Fibroblast of pulmonary artery (primary cell): Measurements from ENCODE around the gene PCSK9.

ENCODE experiments used
- DNase-seq: peaks from one replicate; pipeline ENCODE4 v3.0.0-alpha.2; 2010; ENCODE audit warnings: low read depth
- H3K4me3 ChIP-seq: replicated peaks from 2 replicates; pipeline ENCODE4 v1.5.1; 2011; ENCODE audit warnings: low read depth, mild to moderate bottlenecking, control low read depth, low read length, moderate library complexity
- CTCF ChIP-seq: IDR thresholded peaks from 2 replicates; pipeline ENCODE4 v1.5.1; 2011; ENCODE audit warnings: mild to moderate bottlenecking, control low read depth, low read length, inconsistent platforms; ENCODE audit errors: missing control alignments

Gene PCSK9

GRCh38 chr1:55062801-55063576, 23.6 kb downstream of the PCSK9 start:
- no peak for TF ChIP-seq CTCF
- H3K4me3 ChIP-seq: no peak overlapping the region
- no peak for DNase-seq

- no peak for DNase-seq
- no peak for TF ChIP-seq CTCF
- H3K4me3 ChIP-seq: no peak overlapping the region
These were observed 24.2 kb downstream of the PCSK9 start for GRCh38 chr1:55063577-55063942.

- no peak overlapping the region for H3K4me3 ChIP-seq
- TF ChIP-seq CTCF: no peak
- DNase-seq: peak; percentile 15
These were observed 24.8 kb downstream of the PCSK9 start for GRCh38 chr1:55064071-55064581.

GRCh38 chr1:55064861-55065263, 25.5 kb downstream of the PCSK9 start:
- peak; percentile 45 for DNase-seq
- H3K4me3 ChIP-seq: no peak overlapping the region
- TF ChIP-seq CTCF: no peak

GRCh38 chr1:55065648-55066047, 26.3 kb downstream of the PCSK9 start:
- no peak for DNase-seq
- TF ChIP-seq CTCF: no peak

GRCh38 chr1:55067022-55067778, 27.9 kb downstream of the PCSK9 start:
- no peak for TF ChIP-seq CTCF
- H3K4me3 ChIP-seq: no peak overlapping the region
- no peak for DNase-seq

More at GRCh38 chr1:55065648-55066047, 26.3 kb downstream of the PCSK9 start:
- no peak overlapping the region for H3K4me3 ChIP-seq
